ENCODE measurements around the gene RALGAPB.

DNA sequence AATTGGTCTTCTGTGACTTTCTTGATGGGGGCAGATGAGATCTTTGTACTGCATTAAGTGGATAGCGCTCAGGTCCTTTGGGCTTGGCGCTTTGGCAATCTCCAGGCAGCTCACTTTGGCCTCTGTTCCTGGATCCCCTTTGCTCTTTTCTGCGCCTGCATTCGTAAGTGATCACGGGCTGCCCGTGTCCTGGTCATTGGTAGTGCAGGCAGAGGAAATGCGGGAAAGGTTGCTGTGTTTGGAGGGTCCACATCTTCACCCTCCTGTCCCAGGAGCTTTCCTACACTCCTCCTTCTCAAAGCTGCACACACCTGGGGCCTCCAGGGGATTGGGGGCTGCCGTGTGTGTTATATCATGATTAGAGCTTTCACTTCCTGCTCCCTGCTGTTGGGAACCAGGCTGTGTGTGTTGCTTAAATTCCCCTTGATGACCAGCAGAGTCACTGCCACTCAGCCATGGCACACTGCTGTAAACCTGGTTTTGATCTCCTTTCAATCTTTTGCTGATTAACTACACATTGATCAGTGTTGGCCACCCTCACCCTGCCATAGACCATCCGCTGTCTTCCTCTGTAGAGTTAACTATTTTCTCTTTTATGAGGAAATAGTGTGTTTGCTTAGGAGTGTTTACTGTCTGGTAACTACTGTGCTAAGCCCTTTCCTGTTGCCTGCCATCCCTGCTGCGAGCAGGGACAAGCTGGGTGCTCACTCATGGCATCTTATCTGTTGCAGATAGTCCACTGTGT, 24.5 kb upstream of the RALGAPB start:
- TF ChIP-seq, protein P1, sequence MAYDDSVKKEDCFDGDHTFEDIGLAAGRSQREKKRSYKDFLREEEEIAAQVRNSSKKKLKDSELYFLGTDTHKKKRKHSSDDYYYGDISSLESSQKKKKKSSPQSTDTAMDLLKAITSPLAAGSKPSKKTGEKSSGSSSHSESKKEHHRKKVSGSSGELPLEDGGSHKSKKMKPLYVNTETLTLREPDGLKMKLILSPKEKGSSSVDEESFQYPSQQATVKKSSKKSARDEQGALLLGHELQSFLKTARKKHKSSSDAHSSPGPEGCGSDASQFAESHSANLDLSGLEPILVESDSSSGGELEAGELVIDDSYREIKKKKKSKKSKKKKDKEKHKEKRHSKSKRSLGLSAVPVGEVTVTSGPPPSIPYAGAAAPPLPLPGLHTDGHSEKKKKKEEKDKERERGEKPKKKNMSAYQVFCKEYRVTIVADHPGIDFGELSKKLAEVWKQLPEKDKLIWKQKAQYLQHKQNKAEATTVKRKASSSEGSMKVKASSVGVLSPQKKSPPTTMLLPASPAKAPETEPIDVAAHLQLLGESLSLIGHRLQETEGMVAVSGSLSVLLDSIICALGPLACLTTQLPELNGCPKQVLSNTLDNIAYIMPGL (CRISPR knock-in tag; IDR thresholded peaks at IDR 0.05; ENCODE audit: borderline replicate concordance), result no peak
- TF ChIP-seq POLR2AphosphoS2 (conservative IDR thresholded peaks at IDR 0.05; ENCODE audit: low read length) (no peak), CHD4 (IDR thresholded peaks at IDR 0.05; ENCODE audit: borderline replicate concordance) (no peak), MYC (IDR thresholded peaks at IDR 0.05; ENCODE audit: borderline replicate concordance, low read length) (no peak), KDM5A (IDR thresholded peaks at IDR 0.05) (no peak), CEBPB (IDR thresholded peaks at IDR 0.05) (no peak), POLR2A (IDR thresholded peaks at IDR 0.05; ENCODE audit: low read length) (no peak), NR3C1 (IDR thresholded peaks at IDR 0.05) (no peak), EP300 (IDR thresholded peaks at IDR 0.05) (no peak)
- TF ChIP-seq, protein P2, sequence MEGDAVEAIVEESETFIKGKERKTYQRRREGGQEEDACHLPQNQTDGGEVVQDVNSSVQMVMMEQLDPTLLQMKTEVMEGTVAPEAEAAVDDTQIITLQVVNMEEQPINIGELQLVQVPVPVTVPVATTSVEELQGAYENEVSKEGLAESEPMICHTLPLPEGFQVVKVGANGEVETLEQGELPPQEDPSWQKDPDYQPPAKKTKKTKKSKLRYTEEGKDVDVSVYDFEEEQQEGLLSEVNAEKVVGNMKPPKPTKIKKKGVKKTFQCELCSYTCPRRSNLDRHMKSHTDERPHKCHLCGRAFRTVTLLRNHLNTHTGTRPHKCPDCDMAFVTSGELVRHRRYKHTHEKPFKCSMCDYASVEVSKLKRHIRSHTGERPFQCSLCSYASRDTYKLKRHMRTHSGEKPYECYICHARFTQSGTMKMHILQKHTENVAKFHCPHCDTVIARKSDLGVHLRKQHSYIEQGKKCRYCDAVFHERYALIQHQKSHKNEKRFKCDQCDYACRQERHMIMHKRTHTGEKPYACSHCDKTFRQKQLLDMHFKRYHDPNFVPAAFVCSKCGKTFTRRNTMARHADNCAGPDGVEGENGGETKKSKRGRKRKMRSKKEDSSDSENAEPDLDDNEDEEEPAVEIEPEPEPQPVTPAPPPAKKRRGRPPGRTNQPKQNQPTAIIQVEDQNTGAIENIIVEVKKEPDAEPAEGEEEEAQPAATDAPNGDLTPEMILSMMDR (IDR thresholded peaks at IDR 0.05), result no peak
- TF ChIP-seq, protein P3, sequence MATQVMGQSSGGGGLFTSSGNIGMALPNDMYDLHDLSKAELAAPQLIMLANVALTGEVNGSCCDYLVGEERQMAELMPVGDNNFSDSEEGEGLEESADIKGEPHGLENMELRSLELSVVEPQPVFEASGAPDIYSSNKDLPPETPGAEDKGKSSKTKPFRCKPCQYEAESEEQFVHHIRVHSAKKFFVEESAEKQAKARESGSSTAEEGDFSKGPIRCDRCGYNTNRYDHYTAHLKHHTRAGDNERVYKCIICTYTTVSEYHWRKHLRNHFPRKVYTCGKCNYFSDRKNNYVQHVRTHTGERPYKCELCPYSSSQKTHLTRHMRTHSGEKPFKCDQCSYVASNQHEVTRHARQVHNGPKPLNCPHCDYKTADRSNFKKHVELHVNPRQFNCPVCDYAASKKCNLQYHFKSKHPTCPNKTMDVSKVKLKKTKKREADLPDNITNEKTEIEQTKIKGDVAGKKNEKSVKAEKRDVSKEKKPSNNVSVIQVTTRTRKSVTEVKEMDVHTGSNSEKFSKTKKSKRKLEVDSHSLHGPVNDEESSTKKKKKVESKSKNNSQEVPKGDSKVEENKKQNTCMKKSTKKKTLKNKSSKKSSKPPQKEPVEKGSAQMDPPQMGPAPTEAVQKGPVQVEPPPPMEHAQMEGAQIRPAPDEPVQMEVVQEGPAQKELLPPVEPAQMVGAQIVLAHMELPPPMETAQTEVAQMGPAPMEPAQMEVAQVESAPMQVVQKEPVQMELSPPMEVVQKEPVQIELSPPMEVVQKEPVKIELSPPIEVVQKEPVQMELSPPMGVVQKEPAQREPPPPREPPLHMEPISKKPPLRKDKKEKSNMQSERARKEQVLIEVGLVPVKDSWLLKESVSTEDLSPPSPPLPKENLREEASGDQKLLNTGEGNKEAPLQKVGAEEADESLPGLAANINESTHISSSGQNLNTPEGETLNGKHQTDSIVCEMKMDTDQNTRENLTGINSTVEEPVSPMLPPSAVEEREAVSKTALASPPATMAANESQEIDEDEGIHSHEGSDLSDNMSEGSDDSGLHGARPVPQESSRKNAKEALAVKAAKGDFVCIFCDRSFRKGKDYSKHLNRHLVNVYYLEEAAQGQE (IDR thresholded peaks at IDR 0.05), result no peak

Measured in A549 (cell line).